HCT116 (cell line): ENCODE data around the gene ZNF519.
"Not testable (repeated sequence)": the region's sequence is repeated elsewhere in the genome, so short reads cannot be mapped to it uniquely, and the experiment has no call there.

Experiments
- CEBPB ChIP-seq: IDR thresholded peaks from 2 replicates; pipeline ENCODE4 v1.6.1; 2012; ENCODE audit warnings: low read depth
- CTCF ChIP-seq, 3 experiments: fragments of 200-600 bp in 1 of 3; sonication (generic) in 1 of 3; IDR thresholded peaks in 2 of 3; conservative IDR thresholded peaks in 1 of 3; 2 replicates each; pipeline ENCODE4 v1.5.1; 2012 to 2017; ENCODE audit warnings: low read depth in 2 of 3, low read length in 2 of 3, antibody characterized with exemption in 1 of 3, borderline replicate concordance in 1 of 3, control low read depth in 1 of 3, mild to moderate bottlenecking in 1 of 3, mixed read lengths in 1 of 3, mixed run types in 1 of 3, moderate library complexity in 1 of 3; ENCODE audit not compliant: insufficient read depth in 1 of 3
- FOSL1 ChIP-seq: IDR thresholded peaks from 2 replicates; pipeline ENCODE4 v1.6.1; 2012; ENCODE audit warnings: low read depth
- POLR2A ChIP-seq: IDR thresholded peaks from 2 replicates; pipeline ENCODE4 v1.7.0; 2011; ENCODE audit warnings: borderline replicate concordance; ENCODE audit not compliant: insufficient read depth, insufficient read length; ENCODE audit errors: extremely low read depth
- POLR2AphosphoS5 ChIP-seq: IDR thresholded peaks from 2 replicates; pipeline ENCODE4 v1.6.1; 2011; ENCODE audit warnings: mild to moderate bottlenecking, low read depth, low read length, moderate library complexity
- ZNF274 ChIP-seq: fragments of 200-500 bp; sonication (Bioruptor generic); IDR thresholded peaks from 2 replicates; pipeline ENCODE4 v1.6.1; 2014; ENCODE audit warnings: mild to moderate bottlenecking, low read depth, low read length, inconsistent platforms

GRCh38 chr18:14175404-14175803 lies 43.2 kb upstream of the ZNF519 start:
- TF ChIP-seq CTCF (IDR thresholded peaks at IDR 0.05 in 2 of 3, conservative IDR thresholded peaks at IDR 0.05 in 1 of 3; ENCODE audit: borderline replicate concordance in 1 of 3, insufficient read depth in 1 of 3, low read depth in 2 of 3, low read length in 2 of 3); POLR2AphosphoS5; FOSL1; ZNF274; POLR2A; CEBPB: not testable (repeated sequence)
